SK-N-SH treated with all-trans-retinoic acid at 6 μM for 48 hours (cell line): Measurements from ENCODE around the gene RRM2.

ENCODE experiments used
- BACH2 ChIP-seq: fragments of 250-450 bp; sonication (Bioruptor Pico); IDR thresholded peaks from 2 replicates; pipeline ENCODE4 v1.9.0; 2021; ENCODE audit warnings: mild to moderate bottlenecking, borderline replicate concordance
- RARB ChIP-seq: fragments of 250-450 bp; sonication (Bioruptor Pico); IDR thresholded peaks from 2 replicates; pipeline ENCODE4 v1.8.0; 2021; ENCODE audit warnings: mild to moderate bottlenecking, moderate library complexity
- SNAI2 ChIP-seq: fragments of 250-450 bp; sonication (Bioruptor Pico); IDR thresholded peaks from 2 replicates; pipeline ENCODE4 v1.5.0; 2020; ENCODE audit warnings: mild to moderate bottlenecking, moderate library complexity
- ZC3H10 ChIP-seq: fragments of 250-450 bp; sonication (Bioruptor Pico); IDR thresholded peaks from 2 replicates; pipeline ENCODE4 v1.5.1; 2021; ENCODE audit warnings: mild to moderate bottlenecking, moderate library complexity
- ZFP3 ChIP-seq: fragments of 250-450 bp; sonication (Bioruptor Pico); IDR thresholded peaks from 2 replicates; pipeline ENCODE4 v1.5.0; 2020; ENCODE audit warnings: mild to moderate bottlenecking, moderate library complexity
- ZNF8 ChIP-seq: fragments of 450-650 bp; formaldehyde crosslinking; IDR thresholded peaks from 2 replicates; pipeline ENCODE4 v1.5.0; 2020; ENCODE audit warnings: mild to moderate bottlenecking, moderate library complexity

DNA sequence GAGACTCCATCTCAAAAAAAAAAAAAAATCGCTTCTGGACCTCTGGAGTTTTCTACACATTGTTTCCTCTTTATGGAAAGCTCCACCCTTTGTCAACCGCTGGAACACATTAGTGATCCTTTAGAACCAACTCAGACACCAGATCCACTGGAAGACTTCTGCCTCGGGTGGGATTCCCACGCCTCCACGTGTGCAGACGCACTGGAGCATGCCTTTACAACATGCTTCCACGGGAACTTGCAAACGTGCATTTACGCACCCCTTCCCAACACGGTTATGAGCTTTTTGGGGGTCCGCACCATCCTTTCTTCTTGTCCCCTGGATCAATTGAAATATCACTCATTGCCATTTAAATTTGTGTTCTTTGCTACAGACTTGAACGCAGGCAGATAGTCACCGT lies 47.4 kb upstream of the RRM2 start:
- no peak for TF ChIP-seq SNAI2
- no peak for TF ChIP-seq RARB (CRISPR knock-in tag)
- TF ChIP-seq BACH2 (CRISPR knock-in tag), result no peak
- TF ChIP-seq ZFP3 (CRISPR knock-in tag), result no peak
- TF ChIP-seq ZC3H10 (CRISPR knock-in tag), result no peak
- no peak for TF ChIP-seq ZNF8 (CRISPR knock-in tag)
